ENCODE measurements around the gene FNDC3B. TPM values are rescaled to one million over a fixed set of nuclear protein-coding genes. Genes with fewer than 3 reads are reported as not detected.

FNDC3B gene
- total and polyA plus RNA-seq, 2 donors from 2014 or later, result 11.8 to 185 TPM

- no peaks in the 10 kb centered on the region for H3K36me3 ChIP-seq (ENCODE audit: control insufficient read depth in 2 of 3, insufficient read depth in 3 of 3, low read length in 3 of 3)
- peaks cover 0 to 7% (median 5%) of the 10 kb centered on the region in 3 donors for H3K4me1 ChIP-seq (ENCODE audit: control insufficient read depth in 2 of 3, insufficient read depth in 2 of 3, low read depth in 1 of 3, low read length in 3 of 3)
- no peak overlapping the region for H3K9ac ChIP-seq (ENCODE audit: low read length in 3 of 3)
- intact Hi-C loops (cut with DNase I), result no loop called here
- H3K4me3 ChIP-seq (ENCODE audit: low read length in 3 of 3), result no peak overlapping the region
- H3K27me3 ChIP-seq (ENCODE audit: control insufficient read depth, insufficient read depth, low read length), result no peaks in the 10 kb centered on the region
- no peak for TF ChIP-seq CTCF (IDR thresholded peaks at IDR 0.05; ENCODE audit: borderline replicate concordance, extremely low read depth, insufficient read depth)
- FAIRE-seq, result no peak
- H3K27ac ChIP-seq (ENCODE audit: low read depth in 2 of 2, low read length in 2 of 2), result no peak overlapping the region
- no peak for DNase-seq
- H3K9me3 ChIP-seq (ENCODE audit: control insufficient read depth in 2 of 3, insufficient read depth in 1 of 3, low read length in 3 of 3), result no peaks in the 10 kb centered on the region
Observed at GRCh38 chr3:172185907-172186306, 146.5 kb downstream of the FNDC3B start.

GRCh38 chr3:172186607-172187006 is 147.2 kb downstream of the FNDC3B start:
- Histone ChIP-seq H3K27me3 (ENCODE audit: control insufficient read depth, insufficient read depth, low read length) (no peaks in the 10 kb centered on the region), H3K9me3 (ENCODE audit: control insufficient read depth in 2 of 3, insufficient read depth in 1 of 3, low read length in 3 of 3) (no peaks in the 10 kb centered on the region), H3K27ac (ENCODE audit: low read depth in 2 of 2, low read length in 2 of 2) (no peak overlapping the region), H3K4me1 (ENCODE audit: control insufficient read depth in 2 of 3, insufficient read depth in 2 of 3, low read depth in 1 of 3, low read length in 3 of 3) (peaks cover 0 to 7% (median 5%) of the 10 kb centered on the region in 3 donors), H3K36me3 (ENCODE audit: control insufficient read depth in 2 of 3, insufficient read depth in 3 of 3, low read length in 3 of 3) (no peaks in the 10 kb centered on the region), H3K4me3 (ENCODE audit: low read length in 3 of 3) (no peak overlapping the region), H3K9ac (ENCODE audit: low read length in 3 of 3) (no peak overlapping the region)
- no peak for TF ChIP-seq CTCF (IDR thresholded peaks at IDR 0.05; ENCODE audit: borderline replicate concordance, extremely low read depth, insufficient read depth)
- DNase-seq (no peak), FAIRE-seq (no peak)
- intact Hi-C loops (cut with DNase I), result no loop called here

- FAIRE-seq, result no peak
- Histone ChIP-seq H3K4me3 (ENCODE audit: low read length in 3 of 3) (no peak overlapping the region), H3K27me3 (ENCODE audit: control insufficient read depth, insufficient read depth, low read length) (no peaks in the 10 kb centered on the region), H3K27ac (ENCODE audit: low read depth in 2 of 2, low read length in 2 of 2) (no peak overlapping the region), H3K9me3 (ENCODE audit: control insufficient read depth in 2 of 3, insufficient read depth in 1 of 3, low read length in 3 of 3) (no peaks in the 10 kb centered on the region), H3K9ac (ENCODE audit: low read length in 3 of 3) (no peak overlapping the region), H3K4me1 (ENCODE audit: control insufficient read depth in 2 of 3, insufficient read depth in 2 of 3, low read depth in 1 of 3, low read length in 3 of 3) (peaks cover 0 to 2% (median 0%) of the 10 kb centered on the region in 3 donors), H3K36me3 (ENCODE audit: control insufficient read depth in 2 of 3, insufficient read depth in 3 of 3, low read length in 3 of 3) (no peaks in the 10 kb centered on the region)
- intact Hi-C loops (cut with DNase I), result no loop called here
- no peak for DNase-seq
- TF ChIP-seq CTCF (IDR thresholded peaks at IDR 0.05; ENCODE audit: borderline replicate concordance, extremely low read depth, insufficient read depth), result no peak
Observed at GRCh38 chr3:172187511-172187910, 148.1 kb downstream of the FNDC3B start.

GRCh38 chr3:172188511-172188910 is 149.1 kb downstream of the FNDC3B start:
- Histone ChIP-seq H3K9me3 (ENCODE audit: control insufficient read depth in 2 of 3, insufficient read depth in 1 of 3, low read length in 3 of 3) (no peaks in the 10 kb centered on the region), H3K4me3 (ENCODE audit: low read length in 3 of 3) (no peak overlapping the region), H3K4me1 (ENCODE audit: control insufficient read depth in 2 of 3, insufficient read depth in 2 of 3, low read depth in 1 of 3, low read length in 3 of 3) (no peaks in the 10 kb centered on the region), H3K36me3 (ENCODE audit: control insufficient read depth in 2 of 3, insufficient read depth in 3 of 3, low read length in 3 of 3) (no peaks in the 10 kb centered on the region), H3K9ac (ENCODE audit: low read length in 3 of 3) (no peak overlapping the region), H3K27me3 (ENCODE audit: control insufficient read depth, insufficient read depth, low read length) (no peaks in the 10 kb centered on the region), H3K27ac (ENCODE audit: low read depth in 2 of 2, low read length in 2 of 2) (no peak overlapping the region)
- no peak for FAIRE-seq
- no peak for DNase-seq
- TF ChIP-seq CTCF (IDR thresholded peaks at IDR 0.05; ENCODE audit: borderline replicate concordance, extremely low read depth, insufficient read depth), result no peak
- intact Hi-C loops (cut with DNase I), result no loop called here
